Nephron progenitor cell (in vitro differentiated cells): ENCODE data around the gene BDKRB1.

Source experiments
- DNase-seq: peaks from one replicate; pipeline ENCODE4 v3.0.0; 2021
- H3K27ac Mint-ChIP-seq: 2 replicates; pipeline ENCODE4 v1.8.0; 2021; ENCODE audit warnings: mild to moderate bottlenecking, moderate library complexity, mixed read lengths
- H3K27me3 Mint-ChIP-seq: 2 replicates; pipeline ENCODE4 v1.8.0; 2021; ENCODE audit warnings: mild to moderate bottlenecking, low read depth, mixed read lengths; ENCODE audit not compliant: poor library complexity
- H3K36me3 Mint-ChIP-seq: 2 replicates; pipeline ENCODE4 v1.8.0; 2021; ENCODE audit warnings: low read depth, mixed read lengths
- H3K4me1 Mint-ChIP-seq: 2 replicates; pipeline ENCODE4 v1.8.0; 2021; ENCODE audit warnings: mixed read lengths
- H3K4me3 Mint-ChIP-seq: 2 replicates; pipeline ENCODE4 v1.8.0; 2021; ENCODE audit warnings: mild to moderate bottlenecking, moderate library complexity, mixed read lengths
- H3K9me3 Mint-ChIP-seq: 2 replicates; pipeline ENCODE4 v1.8.0; 2021; ENCODE audit warnings: mild to moderate bottlenecking, moderate library complexity, mixed read lengths
- TF ChIP-seq, protein P1 (sequence below): fragments of 200-600 bp; sonication (generic); IDR thresholded peaks from 2 replicates; pipeline ENCODE4 v1.5.0; 2021; ENCODE audit warnings: antibody characterized with exemption

BDKRB1 gene

DNA sequence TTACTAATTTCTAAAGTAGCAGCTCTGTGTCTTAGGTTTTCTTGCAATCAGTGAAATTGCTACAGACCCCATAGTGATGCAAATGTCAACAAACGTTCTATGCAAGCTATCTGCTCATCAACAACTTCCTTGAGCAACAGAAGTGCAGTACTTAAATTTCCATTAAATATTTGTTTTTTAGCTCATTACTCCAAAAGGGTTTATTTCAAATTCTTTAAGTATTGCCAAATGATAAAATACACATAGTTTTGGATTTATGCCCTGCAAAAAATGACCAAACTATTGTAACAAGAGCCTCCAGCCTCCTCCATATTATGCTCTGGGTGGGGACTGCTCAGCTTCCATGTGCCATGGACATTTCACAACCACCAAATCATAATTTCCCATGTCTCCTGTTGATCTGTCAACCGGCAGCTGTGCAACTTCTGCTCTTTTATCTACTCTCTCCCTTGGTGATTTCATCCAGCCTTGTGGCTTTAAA, 4.4 kb downstream of the BDKRB1 start:
- TF ChIP-seq, protein P1, sequence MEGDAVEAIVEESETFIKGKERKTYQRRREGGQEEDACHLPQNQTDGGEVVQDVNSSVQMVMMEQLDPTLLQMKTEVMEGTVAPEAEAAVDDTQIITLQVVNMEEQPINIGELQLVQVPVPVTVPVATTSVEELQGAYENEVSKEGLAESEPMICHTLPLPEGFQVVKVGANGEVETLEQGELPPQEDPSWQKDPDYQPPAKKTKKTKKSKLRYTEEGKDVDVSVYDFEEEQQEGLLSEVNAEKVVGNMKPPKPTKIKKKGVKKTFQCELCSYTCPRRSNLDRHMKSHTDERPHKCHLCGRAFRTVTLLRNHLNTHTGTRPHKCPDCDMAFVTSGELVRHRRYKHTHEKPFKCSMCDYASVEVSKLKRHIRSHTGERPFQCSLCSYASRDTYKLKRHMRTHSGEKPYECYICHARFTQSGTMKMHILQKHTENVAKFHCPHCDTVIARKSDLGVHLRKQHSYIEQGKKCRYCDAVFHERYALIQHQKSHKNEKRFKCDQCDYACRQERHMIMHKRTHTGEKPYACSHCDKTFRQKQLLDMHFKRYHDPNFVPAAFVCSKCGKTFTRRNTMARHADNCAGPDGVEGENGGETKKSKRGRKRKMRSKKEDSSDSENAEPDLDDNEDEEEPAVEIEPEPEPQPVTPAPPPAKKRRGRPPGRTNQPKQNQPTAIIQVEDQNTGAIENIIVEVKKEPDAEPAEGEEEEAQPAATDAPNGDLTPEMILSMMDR, result no peak
- Mint-ChIP-seq H3K27ac (no peak overlapping the region), H3K36me3 (peaks cover 7% of the 10 kb centered on the region), H3K9me3 (peaks cover 25% of the 10 kb centered on the region), H3K4me1 (no peaks in the 10 kb centered on the region), H3K4me3 (no peak overlapping the region), H3K27me3 (peaks cover 33% of the 10 kb centered on the region)
- no peak for DNase-seq

DNA sequence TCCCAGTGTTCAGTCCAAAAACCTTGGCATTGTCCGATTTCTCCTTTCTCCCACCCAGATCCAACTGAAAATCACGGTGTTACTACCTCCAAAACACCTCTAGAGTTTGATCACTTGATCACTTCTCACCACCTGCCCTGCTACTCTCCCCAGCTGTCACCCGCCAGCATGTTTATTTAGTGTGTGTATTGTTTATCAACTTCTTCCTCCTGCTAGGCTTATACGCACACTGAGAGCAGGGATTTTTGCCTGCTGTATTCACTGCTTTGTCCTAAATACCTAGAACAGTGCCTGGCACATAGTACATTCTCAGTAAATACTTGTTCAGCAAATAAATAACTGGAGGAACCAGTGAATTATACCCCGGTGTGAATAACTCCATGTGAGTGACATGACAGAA, 5.0 kb downstream of the BDKRB1 start:
- Mint-ChIP-seq H3K4me3 (no peak overlapping the region), H3K27me3 (peaks cover 31% of the 10 kb centered on the region), H3K27ac (no peak overlapping the region), H3K4me1 (no peaks in the 10 kb centered on the region), H3K36me3 (peaks cover 7% of the 10 kb centered on the region), H3K9me3 (peaks cover 25% of the 10 kb centered on the region)
- DNase-seq, result no peak
- TF ChIP-seq, protein P1, result no peak

DNA sequence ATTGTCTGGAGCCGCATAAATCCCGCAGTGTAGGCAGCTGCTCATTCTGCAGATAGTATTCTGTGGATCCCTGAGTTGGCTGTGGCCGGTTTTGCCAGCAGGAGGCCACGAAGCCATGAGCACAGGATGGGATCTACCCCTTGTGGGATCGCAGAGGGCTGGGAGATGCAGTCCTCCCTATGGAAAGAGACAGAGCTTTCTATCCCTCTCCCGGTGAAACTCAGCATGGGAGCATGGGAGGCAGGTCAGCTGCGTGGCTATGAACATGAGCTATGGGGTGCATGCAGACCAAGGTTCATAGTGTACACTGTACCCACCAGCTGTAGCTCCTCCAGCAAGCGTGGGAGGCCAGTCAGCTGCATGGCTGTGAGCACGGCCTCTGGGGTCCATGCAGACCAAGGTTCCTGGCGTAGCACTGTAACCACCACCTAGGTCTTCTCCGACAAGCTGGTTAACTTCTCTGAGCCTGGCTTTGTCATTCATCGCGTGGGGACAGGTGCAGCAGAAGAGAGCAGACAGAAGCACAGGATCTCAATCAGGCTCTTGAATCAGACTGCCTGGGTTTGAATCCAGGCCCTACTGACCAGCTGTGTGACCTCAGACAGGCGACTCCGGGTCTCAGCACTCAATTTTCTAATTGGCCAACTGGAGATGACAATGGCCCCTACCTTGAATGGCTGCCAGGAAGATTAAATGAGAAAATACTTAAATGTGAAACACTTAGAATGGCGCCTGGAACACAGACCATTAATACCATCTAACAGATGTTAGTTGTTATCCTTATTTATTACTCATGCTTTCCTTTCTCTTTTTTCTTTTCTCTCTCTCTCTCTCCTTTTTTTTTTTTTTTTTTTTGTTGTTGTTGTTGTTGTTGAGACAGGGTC, 6.0 kb downstream of the BDKRB1 start:
- H3K27ac Mint-ChIP-seq, result no peak overlapping the region
- no peaks in the 10 kb centered on the region for H3K4me1 Mint-ChIP-seq
- no peak overlapping the region for H3K4me3 Mint-ChIP-seq
- no peak for DNase-seq
- TF ChIP-seq, protein P1, result no peak
- peaks cover 23% of the 10 kb centered on the region for H3K27me3 Mint-ChIP-seq
- H3K9me3 Mint-ChIP-seq, result peaks cover 25% of the 10 kb centered on the region
- peaks cover 7% of the 10 kb centered on the region for H3K36me3 Mint-ChIP-seq

DNA sequence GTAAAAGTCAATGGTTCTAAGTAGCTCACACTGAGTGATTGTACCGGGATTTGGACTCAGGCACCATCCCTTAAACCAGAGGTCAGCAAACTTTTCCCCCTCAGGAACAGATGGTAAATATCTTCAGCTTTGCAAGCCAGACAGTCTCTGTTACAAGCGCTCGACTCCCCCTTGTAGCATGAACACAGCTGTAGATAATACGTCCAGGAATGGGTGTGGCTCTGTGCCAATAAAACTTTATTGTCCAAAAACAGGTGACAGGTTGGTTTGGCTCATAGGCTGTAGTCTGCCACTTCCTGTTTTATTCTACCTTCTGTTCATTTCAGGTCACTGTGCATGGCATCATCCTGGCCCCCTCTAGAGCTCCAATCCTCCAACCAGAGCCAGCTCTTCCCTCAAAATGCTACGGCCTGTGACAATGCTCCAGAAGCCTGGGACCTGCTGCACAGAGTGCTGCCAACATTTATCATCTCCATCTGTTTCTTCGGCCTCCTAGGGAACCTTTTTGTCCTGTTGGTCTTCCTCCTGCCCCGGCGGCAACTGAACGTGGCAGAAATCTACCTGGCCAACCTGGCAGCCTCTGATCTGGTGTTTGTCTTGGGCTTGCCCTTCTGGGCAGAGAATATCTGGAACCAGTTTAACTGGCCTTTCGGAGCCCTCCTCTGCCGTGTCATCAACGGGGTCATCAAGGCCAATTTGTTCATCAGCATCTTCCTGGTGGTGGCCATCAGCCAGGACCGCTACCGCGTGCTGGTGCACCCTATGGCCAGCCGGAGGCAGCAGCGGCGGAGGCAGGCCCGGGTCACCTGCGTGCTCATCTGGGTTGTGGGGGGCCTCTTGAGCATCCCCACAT, 7.6 kb downstream of the BDKRB1 start:
- H3K36me3 Mint-ChIP-seq, result peaks cover 7% of the 10 kb centered on the region
- no peak for DNase-seq
- no peaks in the 10 kb centered on the region for H3K4me1 Mint-ChIP-seq

DNA sequence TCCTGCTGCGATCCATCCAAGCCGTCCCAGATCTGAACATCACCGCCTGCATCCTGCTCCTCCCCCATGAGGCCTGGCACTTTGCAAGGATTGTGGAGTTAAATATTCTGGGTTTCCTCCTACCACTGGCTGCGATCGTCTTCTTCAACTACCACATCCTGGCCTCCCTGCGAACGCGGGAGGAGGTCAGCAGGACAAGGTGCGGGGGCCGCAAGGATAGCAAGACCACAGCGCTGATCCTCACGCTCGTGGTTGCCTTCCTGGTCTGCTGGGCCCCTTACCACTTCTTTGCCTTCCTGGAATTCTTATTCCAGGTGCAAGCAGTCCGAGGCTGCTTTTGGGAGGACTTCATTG, 8.2 kb downstream of the BDKRB1 start:
- DNase-seq, result no peak
- no peaks in the 10 kb centered on the region for H3K4me1 Mint-ChIP-seq
- TF ChIP-seq, protein P1, result no peak
- H3K27me3 Mint-ChIP-seq, result peaks cover 12% of the 10 kb centered on the region
- H3K9me3 Mint-ChIP-seq, result peaks cover 21% of the 10 kb centered on the region
- peaks cover 7% of the 10 kb centered on the region for H3K36me3 Mint-ChIP-seq
- no peak overlapping the region for H3K27ac Mint-ChIP-seq
- no peak overlapping the region for H3K4me3 Mint-ChIP-seq

More for the DNA sequence above, 7.6 kb downstream of the BDKRB1 start:
- H3K4me3 Mint-ChIP-seq, result no peak overlapping the region
- TF ChIP-seq, protein P1, result no peak
- no peak overlapping the region for H3K27ac Mint-ChIP-seq
- H3K9me3 Mint-ChIP-seq, result peaks cover 21% of the 10 kb centered on the region
- peaks cover 11% of the 10 kb centered on the region for H3K27me3 Mint-ChIP-seq
